ENCODE results near the gene SPNS3.

SPNS3 gene

GRCh38 chr17:4535667-4536258, 102.0 kb downstream of the SPNS3 start:
- no peak for TF ChIP-seq CTCF (IDR thresholded peaks at IDR 0.05; ENCODE audit: low read depth, low read length)
- in situ Hi-C loops (cut with HindIII; ENCODE audit: low sequenced_read_pairs) = no loop called here
- no peak overlapping the region for H3K4me3 ChIP-seq (ENCODE audit: low read depth, low read length)
- DNase-seq (ENCODE audit: low read depth, low spot score) = no peak

- no peak for TF ChIP-seq CTCF (IDR thresholded peaks at IDR 0.05; ENCODE audit: low read depth, low read length)
- no peak for DNase-seq (ENCODE audit: low read depth, low spot score)
- H3K4me3 ChIP-seq (ENCODE audit: low read depth, low read length) = no peak overlapping the region
- in situ Hi-C loops (cut with HindIII; ENCODE audit: low sequenced_read_pairs) = no loop called here
Measured at GRCh38 chr17:4536259-4536741, 102.6 kb downstream of the SPNS3 start.

- in situ Hi-C loops (cut with HindIII; ENCODE audit: low sequenced_read_pairs) = no loop called here
- TF ChIP-seq CTCF (IDR thresholded peaks at IDR 0.05; ENCODE audit: low read depth, low read length) = no peak
- no peak overlapping the region for H3K4me3 ChIP-seq (ENCODE audit: low read depth, low read length)
- DNase-seq (ENCODE audit: low read depth, low spot score) = no peak
Measured at GRCh38 chr17:4536742-4537411, 103.1 kb downstream of the SPNS3 start.
